DOHH2 (cell line): ENCODE measurements around the gene PCLO.
"Not testable (repeated sequence)": the region's sequence is repeated elsewhere in the genome, so short reads cannot be mapped to it uniquely, and the experiment has no call there.

Source experiments
- H3F3A ChIP-seq: fragments of 200-600 bp; sonication (generic), shearing (Covaris generic); 2 replicates; pipeline ENCODE4 v1.6.0; 2016; ENCODE audit warnings: antibody characterized with exemption, mild to moderate bottlenecking; ENCODE audit not compliant: control insufficient read depth, insufficient read depth
- H3K27ac ChIP-seq: fragments of 200-600 bp; sonication (generic); 2 replicates; pipeline ENCODE4 v1.5.1; 2014; ENCODE audit warnings: low read depth, mild to moderate bottlenecking, low read length, moderate library complexity
- H3K27me3 ChIP-seq: fragments of 200-600 bp; sonication (generic); 2 replicates; pipeline ENCODE4 v1.6.1; 2014; ENCODE audit warnings: mild to moderate bottlenecking, low read length, mixed read lengths; ENCODE audit not compliant: control insufficient read depth
- H3K36me3 ChIP-seq: fragments of 200-600 bp; sonication (generic); 2 replicates; pipeline ENCODE4 v1.6.1; 2014; ENCODE audit warnings: mild to moderate bottlenecking, low read length, moderate library complexity, mixed read lengths; ENCODE audit not compliant: control insufficient read depth
- H3K4me1 ChIP-seq: fragments of 200-600 bp; sonication (generic); 2 replicates; pipeline ENCODE4 v1.6.1; 2014; ENCODE audit warnings: mild to moderate bottlenecking, low read length, mixed read lengths; ENCODE audit not compliant: control insufficient read depth
- H3K4me2 ChIP-seq: fragments of 200-600 bp; sonication (generic); 2 replicates; pipeline ENCODE4 v1.6.0; 2014; ENCODE audit warnings: mild to moderate bottlenecking, low read length, moderate library complexity
- H3K4me3 ChIP-seq: fragments of 200-600 bp; sonication (generic); 2 replicates; pipeline ENCODE4 v1.5.1; 2014; ENCODE audit warnings: mild to moderate bottlenecking, low read length, mixed read lengths
- H3K79me2 ChIP-seq: fragments of 200-600 bp; sonication (generic); 2 replicates; pipeline ENCODE4 v1.6.1; 2014; ENCODE audit warnings: mild to moderate bottlenecking, low read length, mixed read lengths; ENCODE audit not compliant: control insufficient read depth
- H3K9me2 ChIP-seq: fragments of 200-600 bp; sonication (generic); replicated peaks from 2 replicates; pipeline ENCODE4 v1.6.1; 2014; ENCODE audit warnings: mild to moderate bottlenecking, low read length, mixed read lengths; ENCODE audit not compliant: control insufficient read depth
- H3K9me3 ChIP-seq: fragments of 200-600 bp; sonication (generic); 2 replicates; pipeline ENCODE4 v1.6.1; 2014; ENCODE audit warnings: antibody characterized with exemption, low read length, mixed read lengths; ENCODE audit not compliant: control insufficient read depth, insufficient read depth
- H4K20me1 ChIP-seq: fragments of 200-600 bp; sonication (generic); 2 replicates; pipeline ENCODE4 v1.6.0; 2014; ENCODE audit warnings: low read depth, mild to moderate bottlenecking, antibody characterized with exemption, low read length, moderate library complexity; ENCODE audit not compliant: control insufficient read depth, insufficient read depth
- EZH2phosphoT487 ChIP-seq: fragments of 200-600 bp; sonication (generic); IDR thresholded peaks from 2 replicates; pipeline ENCODE4 v1.6.1; 2017; ENCODE audit warnings: borderline replicate concordance, mild to moderate bottlenecking, antibody characterized with exemption, low read length, moderate library complexity, mixed read lengths
- TF ChIP-seq, protein P1 (sequence below): fragments of 200-600 bp; sonication (generic); IDR thresholded peaks from one replicate; pipeline ENCODE4 v1.5.1; 2014; ENCODE audit warnings: antibody characterized with exemption, mild to moderate bottlenecking, low read depth, low read length; ENCODE audit not compliant: poor library complexity, severe bottlenecking

The PCLO gene

DNA sequence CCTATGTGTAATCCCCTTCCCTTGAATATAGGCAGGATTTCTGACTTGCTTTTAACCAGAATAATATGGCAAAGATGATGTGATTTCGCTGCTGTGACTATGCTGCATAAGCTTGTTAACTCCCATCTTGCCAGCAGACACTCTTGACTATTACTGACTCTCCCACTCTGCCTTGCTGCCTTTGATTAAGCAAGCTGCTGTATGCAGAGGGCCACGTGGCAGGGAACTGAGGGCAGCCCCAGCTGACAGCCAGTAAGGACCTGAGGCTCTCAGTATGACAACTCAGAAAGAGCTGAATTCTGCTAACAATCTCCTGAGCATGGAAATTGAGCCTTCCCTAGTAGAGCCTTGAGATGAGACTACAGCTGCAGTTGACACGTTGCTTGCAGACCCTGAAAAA is 439.7 kb downstream of the PCLO start:
- no peaks in the 10 kb centered on the region for H4K20me1 ChIP-seq
- H3K36me3 ChIP-seq: no peaks in the 10 kb centered on the region
- no peak overlapping the region for H3K4me2 ChIP-seq
- H3K79me2 ChIP-seq: no peaks in the 10 kb centered on the region
- H3K4me1 ChIP-seq: no peaks in the 10 kb centered on the region
- H3K27me3 ChIP-seq: no peaks in the 10 kb centered on the region
- no peak overlapping the region for H3K4me3 ChIP-seq
- H3F3A ChIP-seq: no peaks in the 10 kb centered on the region
- no peaks in the 10 kb centered on the region for H3K9me3 ChIP-seq
- no peaks in the 10 kb centered on the region for H3K9me2 ChIP-seq
- TF ChIP-seq EZH2phosphoT487: no peak
- TF ChIP-seq, protein P1, sequence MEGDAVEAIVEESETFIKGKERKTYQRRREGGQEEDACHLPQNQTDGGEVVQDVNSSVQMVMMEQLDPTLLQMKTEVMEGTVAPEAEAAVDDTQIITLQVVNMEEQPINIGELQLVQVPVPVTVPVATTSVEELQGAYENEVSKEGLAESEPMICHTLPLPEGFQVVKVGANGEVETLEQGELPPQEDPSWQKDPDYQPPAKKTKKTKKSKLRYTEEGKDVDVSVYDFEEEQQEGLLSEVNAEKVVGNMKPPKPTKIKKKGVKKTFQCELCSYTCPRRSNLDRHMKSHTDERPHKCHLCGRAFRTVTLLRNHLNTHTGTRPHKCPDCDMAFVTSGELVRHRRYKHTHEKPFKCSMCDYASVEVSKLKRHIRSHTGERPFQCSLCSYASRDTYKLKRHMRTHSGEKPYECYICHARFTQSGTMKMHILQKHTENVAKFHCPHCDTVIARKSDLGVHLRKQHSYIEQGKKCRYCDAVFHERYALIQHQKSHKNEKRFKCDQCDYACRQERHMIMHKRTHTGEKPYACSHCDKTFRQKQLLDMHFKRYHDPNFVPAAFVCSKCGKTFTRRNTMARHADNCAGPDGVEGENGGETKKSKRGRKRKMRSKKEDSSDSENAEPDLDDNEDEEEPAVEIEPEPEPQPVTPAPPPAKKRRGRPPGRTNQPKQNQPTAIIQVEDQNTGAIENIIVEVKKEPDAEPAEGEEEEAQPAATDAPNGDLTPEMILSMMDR: no peak
- no peak overlapping the region for H3K27ac ChIP-seq

DNA sequence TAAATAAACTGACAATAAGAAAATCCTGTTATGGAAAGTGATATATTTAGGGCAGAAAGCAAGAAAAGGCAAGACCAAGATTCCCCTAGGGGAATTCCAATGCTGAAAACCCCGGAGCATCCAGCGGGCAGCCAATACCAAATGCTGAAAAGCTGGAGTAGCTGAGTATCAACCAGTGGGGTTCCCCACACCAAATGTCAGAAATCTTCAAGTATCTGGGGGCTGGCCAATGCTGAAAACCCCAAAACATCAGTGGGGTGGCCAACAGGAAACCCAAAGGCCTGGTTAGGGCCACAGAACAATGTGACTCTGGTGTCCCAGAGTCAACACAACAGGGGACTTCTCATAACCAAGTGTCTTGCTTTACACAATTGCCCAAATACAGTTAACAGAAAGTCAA is 447.3 kb downstream of the PCLO start:
- H3F3A ChIP-seq: no peaks in the 10 kb centered on the region
- no peaks in the 10 kb centered on the region for H3K27me3 ChIP-seq
- no peaks in the 10 kb centered on the region for H3K9me3 ChIP-seq
- no peak overlapping the region for H3K4me2 ChIP-seq
- no peaks in the 10 kb centered on the region for H3K79me2 ChIP-seq
- H3K4me1 ChIP-seq: no peaks in the 10 kb centered on the region
- TF ChIP-seq, protein P1: no peak
- no peak for TF ChIP-seq EZH2phosphoT487
- H3K9me2 ChIP-seq: no peaks in the 10 kb centered on the region
- H4K20me1 ChIP-seq: no peaks in the 10 kb centered on the region
- H3K4me3 ChIP-seq: no peak overlapping the region
- H3K27ac ChIP-seq: no peak overlapping the region
- no peaks in the 10 kb centered on the region for H3K36me3 ChIP-seq

DNA sequence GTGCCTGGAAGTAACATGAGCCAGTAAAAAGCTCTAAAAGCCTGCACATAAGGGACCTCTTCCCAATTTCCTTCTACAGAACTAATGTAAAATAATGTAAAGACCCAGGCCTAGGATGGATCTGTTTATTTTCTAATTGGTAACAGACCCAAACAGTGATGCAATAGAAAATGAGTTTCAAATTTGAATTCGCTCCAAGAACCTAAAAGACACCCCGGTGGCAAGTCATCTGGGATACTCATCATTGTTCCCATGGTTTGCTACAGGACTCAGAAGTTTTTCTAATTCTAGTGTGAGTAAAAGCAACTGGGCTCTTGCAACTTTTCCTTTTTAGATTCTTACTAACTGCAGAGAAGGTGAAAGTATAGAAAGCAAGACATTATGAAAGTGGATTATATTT is 447.8 kb downstream of the PCLO start:
- Histone ChIP-seq H3K4me1 (no peaks in the 10 kb centered on the region), H3K27me3 (no peaks in the 10 kb centered on the region), H3K79me2 (no peaks in the 10 kb centered on the region), H3K9me3 (no peaks in the 10 kb centered on the region), H3K9me2 (no peaks in the 10 kb centered on the region), H4K20me1 (no peaks in the 10 kb centered on the region), H3K4me2 (no peak overlapping the region), H3K27ac (no peak overlapping the region), H3F3A (no peaks in the 10 kb centered on the region), H3K36me3 (no peaks in the 10 kb centered on the region), H3K4me3 (no peak overlapping the region)
- TF ChIP-seq, protein P1: no peak
- TF ChIP-seq EZH2phosphoT487: no peak

DNA sequence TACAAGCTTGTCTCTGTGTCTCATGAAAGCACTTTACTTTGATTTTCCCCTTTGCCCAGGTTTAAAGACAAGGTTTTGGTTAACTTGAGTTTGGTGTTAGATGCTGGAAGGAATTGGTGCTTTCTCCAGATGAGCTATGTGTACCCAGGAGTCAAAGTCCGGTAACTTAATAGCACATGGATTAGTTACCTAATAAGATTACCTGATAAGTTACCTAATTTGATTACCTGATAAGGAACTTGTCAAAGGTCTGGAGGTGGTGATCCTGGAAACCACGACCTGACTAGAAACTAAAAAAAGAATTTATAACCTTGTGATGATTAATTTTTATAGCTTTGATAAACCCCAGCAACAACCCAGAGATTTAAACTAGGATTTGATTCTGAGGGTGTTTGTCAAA is 449.2 kb downstream of the PCLO start:
- Histone ChIP-seq H3K9me2 (no peaks in the 10 kb centered on the region), H3K4me3 (no peak overlapping the region), H3K79me2 (no peaks in the 10 kb centered on the region), H3K36me3 (no peaks in the 10 kb centered on the region), H3K27ac (no peak overlapping the region), H3K27me3 (no peaks in the 10 kb centered on the region), H3K9me3 (no peaks in the 10 kb centered on the region), H4K20me1 (no peaks in the 10 kb centered on the region), H3F3A (no peaks in the 10 kb centered on the region), H3K4me1 (no peaks in the 10 kb centered on the region), H3K4me2 (no peak overlapping the region)
- TF ChIP-seq, protein P1: no peak
- TF ChIP-seq EZH2phosphoT487: no peak

DNA sequence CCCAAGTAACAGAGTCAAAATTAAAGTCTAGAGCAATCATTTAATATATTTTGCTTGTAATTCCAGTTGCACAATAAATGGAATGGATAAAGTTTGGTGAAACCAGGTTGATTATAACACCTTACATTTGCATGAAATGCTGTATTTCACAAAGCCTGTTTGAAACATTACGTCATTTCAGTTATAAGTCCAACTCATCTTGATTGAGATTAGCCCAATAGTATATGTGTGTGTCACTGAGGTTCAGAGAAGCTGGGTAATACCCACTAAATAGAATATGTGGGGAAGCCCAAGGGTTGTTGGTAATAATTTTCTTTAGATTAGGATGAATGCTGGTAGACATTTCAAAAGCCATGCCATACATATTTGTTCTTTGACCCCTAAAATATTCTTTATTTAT is 456.3 kb downstream of the PCLO start:
- not testable (repeated sequence) for H3K9me2 ChIP-seq, H3K79me2 ChIP-seq, H3K27ac ChIP-seq, H3F3A ChIP-seq, H3K27me3 ChIP-seq, H3K4me3 ChIP-seq, H3K9me3 ChIP-seq, H3K4me1 ChIP-seq, H3K36me3 ChIP-seq, H4K20me1 ChIP-seq, H3K4me2 ChIP-seq
